Right cardiac atrium (tissue), 5 donors: ENCODE data around the gene SLC25A40. TPM values are rescaled to one million over a fixed set of nuclear protein-coding genes. Genes with fewer than 3 reads are reported as not detected.

ENCODE experiments used
- polyA plus RNA-seq: library from polyadenylated mRNA; stranded (reverse); fragments of 200-250 nt; gene quantifications from one replicate; pipeline ENCODE4 v1.2.3, GENCODE V29; 2013
- total RNA-seq, 4 donors: library from RNA; stranded (reverse); fragmentation: NEBNext Ultra II Directional; extraction: Animal tissue kit (Norgen Biotek cat#: 25700); gene quantifications; one replicate each; pipeline ENCODE4 v1.2.1, GENCODE V29; 2021
- donor health status: healthy with polysubstance abuse.
- donor health status: DM: no; HTN: yes; CAD: no.
- donor health status: DM: no; HTN: no; CAD: no.
- donor health status: DM: no; HTN: yes; CAD: no; lungs with severe emphysema.
- donor health status: DM: yes; HTN: yes; CAD: no.

Gene SLC25A40
- total and polyA plus RNA-seq, 5 donors: 8.6 to 28.4 (median 25.8) TPM

Other genes with a start within 250 kb of the SLC25A40 start
- gene RUNDC3B, start 248.0 kb downstream of the SLC25A40 start, total RNA-seq: 1 to 10 TPM in 3 of 4 donors, under 1 TPM in 1; 0.82 to 6.1 (median 2.1) TPM
- gene RUNDC3B, start 248.0 kb downstream of the SLC25A40 start, polyA plus RNA-seq: 0.43 TPM
- gene DBF4, start 133 bp upstream of the SLC25A40 start, total RNA-seq: 1 to 10 TPM; 2.2 to 2.8 (median 2.5) TPM
- 1.6 TPM for gene DBF4, start 133 bp upstream of the SLC25A40 start, polyA plus RNA-seq
- gene ADAM22, start 57.9 kb upstream of the SLC25A40 start, total RNA-seq: 1 to 10 TPM; 2.5 to 5.6 (median 3.9) TPM
- gene ADAM22, start 57.9 kb upstream of the SLC25A40 start, polyA plus RNA-seq: 0.57 TPM